Measurements from ENCODE around the gene GDPD4.

- TF ChIP-seq CTCF (conservative IDR thresholded peaks at IDR 0.05; ENCODE audit: low read length) (no peak), EZH2phosphoT487 (IDR thresholded peaks at IDR 0.05; ENCODE audit: borderline replicate concordance) (no peak)
Measured at GRCh38 chr11:77199137-77199745, 102.2 kb downstream of the GDPD4 start.
